Aorta (tissue), 5 donors: Measurements from ENCODE around the gene SLC4A5. TPM values are rescaled to one million over a fixed set of nuclear protein-coding genes. Genes with fewer than 3 reads are reported as not detected.

Experiments
- ATAC-seq: fragments of 200-7000 bp; cut with Tn5 transposase; one replicate; pipeline ENCODE4 v1.9.1; 2022; ENCODE audit warnings: moderate library complexity; ENCODE audit not compliant: low FRiP score
- DNase-seq, 2 donors: peaks; one replicate each; pipeline ENCODE4 v3.0.0-alpha.2; 2020
- H3K27ac ChIP-seq, 2 donors: one replicate each; pipeline ENCODE4 v1.5.1; 2013; ENCODE audit warnings: low read length in 2 of 2, mild to moderate bottlenecking in 2 of 2, moderate library complexity in 2 of 2, control low read depth in 1 of 2, inconsistent platforms in 1 of 2, low read depth in 1 of 2
- H3K27me3 ChIP-seq, 2 donors: one replicate each; pipeline ENCODE4 v1.6.1; 2013; ENCODE audit warnings: control low read depth in 1 of 2, low read length in 1 of 2, mild to moderate bottlenecking in 1 of 2, moderate library complexity in 1 of 2; ENCODE audit not compliant: insufficient read depth in 2 of 2, control insufficient read depth in 1 of 2
- H3K36me3 ChIP-seq, 2 donors: one replicate each; pipeline ENCODE4 v1.6.1; 2013; ENCODE audit warnings: control low read depth in 1 of 2, low read length in 1 of 2, mild to moderate bottlenecking in 1 of 2; ENCODE audit not compliant: insufficient read depth in 2 of 2, control insufficient read depth in 1 of 2
- H3K4me1 ChIP-seq, 2 donors: one replicate each; pipeline ENCODE4 v1.6.1; 2013; ENCODE audit warnings: low read length in 2 of 2, control low read depth in 1 of 2, mild to moderate bottlenecking in 1 of 2, moderate library complexity in 1 of 2; ENCODE audit not compliant: insufficient read depth in 2 of 2, control insufficient read depth in 1 of 2
- H3K4me3 ChIP-seq, 2 donors: one replicate each; pipeline ENCODE4 v1.5.1; 2013; ENCODE audit warnings: low read length in 2 of 2, control low read depth in 1 of 2, mild to moderate bottlenecking in 1 of 2
- H3K9me3 ChIP-seq: one replicate; pipeline ENCODE4 v1.6.1; 2013; ENCODE audit warnings: mild to moderate bottlenecking, low read length; ENCODE audit not compliant: control insufficient read depth
- WGBS, 2 donors: extraction: QIAGEN DNeasy Blood & Tissue Kit; methylation state at CpG; one replicate each; pipeline ENCODE4 v1.1.7; 2013; 5-methylcytosine and 5-hydroxymethylcytosine counted together
- intact Hi-C, 2 donors: fragments of 100-400 bp; cut with DNase I; formaldehyde crosslinking; loops; one replicate each; pipeline versions ENCODE4 v1.14.2 to v1.15.0; 2022
- polyA plus RNA-seq, 2 donors: library from polyadenylated mRNA; stranded (reverse); fragments of 200-250 nt; gene quantifications; one replicate each; pipeline ENCODE4 v1.2.3, GENCODE V29; 2013
- total RNA-seq, 2 donors: library from RNA; stranded (reverse); fragmentation: NEBNext Ultra II Directional; extraction: Animal tissue kit (Norgen Biotek cat#: 25700); gene quantifications; one replicate each; pipeline ENCODE4 v1.2.1, GENCODE V29; 2021
- donor health status: healthy with polysubstance abuse.
- donor health status: Bipolar disorder and iron deficiency.
- donor health status: DM: no; HTN: no; CAD: no.
- donor health status: DM: no; HTN: no; CAD: no.
- donor health status: DM: yes; HTN: yes; CAD: no.

SLC4A5 gene
- total and polyA plus RNA-seq, 4 donors: 1.6 to 7.3 (median 6.2) TPM; not detected in 1

- peaks cover 24 to 30% of the 10 kb centered on the region in 2 donors for H3K36me3 ChIP-seq
- no peaks in the 10 kb centered on the region for H3K27me3 ChIP-seq
- intact Hi-C loops: no loop called here
- H3K4me3 ChIP-seq: no peak overlapping the region
- ATAC-seq: no peak
- no peaks in the 10 kb centered on the region for H3K4me1 ChIP-seq
- no peak overlapping the region for H3K27ac ChIP-seq
- 95 to 98% methylated on average over 9 of the region's 9 CpGs for WGBS, 2 donors
- DNase-seq: no peak
- H3K9me3 ChIP-seq: no peaks in the 10 kb centered on the region
These were observed 28.2 kb upstream of the SLC4A5 start for GRCh38 chr2:74371421-74371820.

- Histone ChIP-seq H3K36me3 (peaks cover 24 to 40% of the 10 kb centered on the region in 2 donors), H3K27ac (no peak overlapping the region), H3K4me1 (no peaks in the 10 kb centered on the region), H3K4me3 (no peak overlapping the region), H3K27me3 (no peaks in the 10 kb centered on the region), H3K9me3 (no peaks in the 10 kb centered on the region)
- ATAC-seq (no peak), DNase-seq (no peak)
- intact Hi-C loops: no loop called here
- WGBS, 2 donors: 96 to 97% methylated on average over 7 of the region's 7 CpGs
These were observed 26.8 kb upstream of the SLC4A5 start for GRCh38 chr2:74369976-74370375.

GRCh38 chr2:74368499-74368898, 25.3 kb upstream of the SLC4A5 start:
- Histone ChIP-seq H3K27ac (no peak overlapping the region), H3K9me3 (no peaks in the 10 kb centered on the region), H3K4me1 (no peaks in the 10 kb centered on the region), H3K36me3 (peaks cover 31 to 43% of the 10 kb centered on the region in 2 donors), H3K4me3 (no peak overlapping the region), H3K27me3 (no peaks in the 10 kb centered on the region)
- intact Hi-C loops: no loop called here
- WGBS, 2 donors: 90 to 92% methylated on average over 5 of the region's 5 CpGs
- ATAC-seq: no peak
- DNase-seq: no peak

- no peaks in the 10 kb centered on the region for H3K27me3 ChIP-seq
- DNase-seq (no peak), ATAC-seq (no peak)
- H3K36me3 ChIP-seq: peaks cover 32 to 45% of the 10 kb centered on the region in 2 donors
- WGBS, 2 donors: 95 to 96% methylated on average over 7 of the region's 7 CpGs
- H3K9me3 ChIP-seq: no peaks in the 10 kb centered on the region
- H3K4me3 ChIP-seq: no peak overlapping the region
- intact Hi-C loops: no loop called here
- H3K27ac ChIP-seq: no peak overlapping the region
- H3K4me1 ChIP-seq: no peaks in the 10 kb centered on the region
These were observed 24.6 kb upstream of the SLC4A5 start for GRCh38 chr2:74367789-74368188.

- WGBS, 2 donors: 96% methylated on average over 3 of the region's 3 CpGs
- H3K27ac ChIP-seq: no peak overlapping the region
- H3K4me3 ChIP-seq: no peak overlapping the region
- H3K9me3 ChIP-seq: no peaks in the 10 kb centered on the region
- DNase-seq: no peak
- ATAC-seq: no peak
- H3K4me1 ChIP-seq: no peaks in the 10 kb centered on the region
- H3K27me3 ChIP-seq: no peaks in the 10 kb centered on the region
- intact Hi-C loops: no loop called here
- peaks cover 34 to 52% of the 10 kb centered on the region in 2 donors for H3K36me3 ChIP-seq
These were observed 22.8 kb upstream of the SLC4A5 start for GRCh38 chr2:74366036-74366435.

- DNase-seq (no peak), ATAC-seq (no peak)
- H3K36me3 ChIP-seq: peaks cover 28 to 44% of the 10 kb centered on the region in 2 donors
- H3K27ac ChIP-seq: no peak overlapping the region
- 82% methylated on average over 8 of the region's 8 CpGs for WGBS, 2 donors
- H3K4me1 ChIP-seq: no peaks in the 10 kb centered on the region
- intact Hi-C loops: no loop called here
- H3K27me3 ChIP-seq: no peaks in the 10 kb centered on the region
- H3K9me3 ChIP-seq: no peaks in the 10 kb centered on the region
- H3K4me3 ChIP-seq: no peak overlapping the region
These were observed 21.6 kb upstream of the SLC4A5 start for GRCh38 chr2:74364533-74365505.

- peaks cover 21 to 23% of the 10 kb centered on the region in 2 donors for H3K36me3 ChIP-seq
- ATAC-seq: no peak
- no peak for DNase-seq
These were observed 18.1 kb upstream of the SLC4A5 start for GRCh38 chr2:74361327-74361726.

GRCh38 chr2:74357627-74358026, 14.4 kb upstream of the SLC4A5 start:
- Histone ChIP-seq H3K27me3 (no peaks in the 10 kb centered on the region), H3K27ac (no peak overlapping the region), H3K9me3 (no peaks in the 10 kb centered on the region), H3K4me3 (no peak overlapping the region), H3K4me1 (no peaks in the 10 kb centered on the region), H3K36me3 (peaks cover 7 to 12% of the 10 kb centered on the region in 2 donors)
- intact Hi-C loops: no loop called here
- ATAC-seq: no peak
- DNase-seq: no peak

More at GRCh38 chr2:74361327-74361726, 18.1 kb upstream of the SLC4A5 start:
- no peak overlapping the region for H3K27ac ChIP-seq
- no peak overlapping the region for H3K4me3 ChIP-seq
- 85 to 88% methylated on average over 11 of the region's 11 CpGs for WGBS, 2 donors
- H3K4me1 ChIP-seq: no peaks in the 10 kb centered on the region
- intact Hi-C loops: no loop called here
- H3K27me3 ChIP-seq: no peaks in the 10 kb centered on the region
- no peaks in the 10 kb centered on the region for H3K9me3 ChIP-seq

- no peaks in the 10 kb centered on the region for H3K27me3 ChIP-seq
- no peak overlapping the region for H3K27ac ChIP-seq
- WGBS, 2 donors: 88 to 95% methylated on average over 4 of the region's 4 CpGs
- intact Hi-C loops: no loop called here
- H3K9me3 ChIP-seq: no peaks in the 10 kb centered on the region
- ATAC-seq: no peak
- no peak for DNase-seq
- no peaks in the 10 kb centered on the region for H3K36me3 ChIP-seq
- H3K4me1 ChIP-seq: no peaks in the 10 kb centered on the region
- H3K4me3 ChIP-seq: no peak overlapping the region
These were observed 6.7 kb upstream of the SLC4A5 start for GRCh38 chr2:74349889-74350288.
